NCI-H1436 treated with DMSO at 0.1 percent for 48 hours (cell line): ENCODE measurements around the gene LARGE2.

Source experiments
- DNase-seq: peaks from one replicate; lab custom pipeline; 2025; lab: John Stamatoyannopoulos, UW

The LARGE2 gene

DNA sequence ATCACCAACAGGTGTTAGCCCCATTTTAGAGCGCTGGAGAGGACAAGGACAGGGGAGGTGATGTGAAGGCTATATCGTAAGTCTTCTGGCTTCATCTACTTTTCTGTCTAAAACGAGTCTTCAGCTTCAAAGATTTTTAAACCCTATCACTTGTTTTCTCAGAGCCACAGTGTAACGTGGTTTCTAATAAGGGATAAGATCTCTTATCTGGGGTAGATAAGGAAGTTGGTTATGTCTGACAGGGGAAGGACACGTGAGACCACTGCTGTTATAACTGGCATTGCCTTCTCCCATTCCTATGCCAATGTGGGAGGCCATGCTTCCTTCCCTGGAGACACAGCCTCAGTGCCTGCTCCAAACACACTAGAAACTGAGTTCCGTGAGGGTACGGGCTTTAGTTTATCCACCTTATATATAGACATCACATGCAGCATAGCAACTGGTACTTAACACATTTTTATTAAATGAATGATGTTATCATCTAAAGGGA is 39.3 kb downstream of the LARGE2 start:
- no peak for DNase-seq

DNA sequence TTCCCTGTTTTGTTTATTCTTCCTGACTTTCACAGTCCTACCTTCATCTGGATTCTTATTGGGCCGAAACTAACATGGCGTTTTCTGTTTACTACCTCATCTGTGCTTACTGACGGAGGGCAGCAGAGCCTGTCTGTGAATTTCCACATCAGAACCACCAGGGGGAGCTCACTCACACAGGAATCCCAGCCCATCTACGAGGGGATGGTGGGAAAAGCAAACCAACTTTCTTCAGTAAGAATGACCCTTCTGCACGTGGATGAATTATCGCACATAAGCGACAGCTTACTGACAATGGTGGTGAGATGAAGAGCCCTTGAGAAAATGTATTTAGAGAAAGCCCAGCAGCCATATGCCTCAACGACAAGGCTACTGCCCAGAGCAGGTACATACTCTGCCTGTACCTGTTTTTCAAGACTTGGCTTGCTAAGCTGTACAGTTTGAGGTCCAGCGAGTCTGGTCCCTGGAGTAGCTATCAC is 42.5 kb downstream of the LARGE2 start:
- no peak for DNase-seq

DNA sequence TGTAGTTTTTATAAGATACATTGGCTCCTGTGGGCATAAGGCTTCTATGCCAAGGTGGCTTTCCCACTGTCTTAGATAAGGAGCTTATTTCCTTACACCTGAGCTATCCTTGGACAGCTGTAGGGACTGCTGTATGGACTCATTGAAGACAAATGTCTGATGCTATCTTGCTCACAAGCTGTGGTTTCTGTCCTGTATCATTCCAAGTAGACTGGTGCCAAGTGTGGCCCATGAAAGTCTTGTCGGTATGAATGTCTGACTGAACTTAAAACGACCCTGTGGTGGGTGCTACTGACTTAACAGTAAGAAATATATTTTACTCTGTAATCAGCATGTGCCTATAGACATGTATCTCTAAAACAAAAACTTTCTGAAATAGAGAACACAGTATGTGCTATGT is 45.0 kb downstream of the LARGE2 start:
- DNase-seq = no peak

DNA sequence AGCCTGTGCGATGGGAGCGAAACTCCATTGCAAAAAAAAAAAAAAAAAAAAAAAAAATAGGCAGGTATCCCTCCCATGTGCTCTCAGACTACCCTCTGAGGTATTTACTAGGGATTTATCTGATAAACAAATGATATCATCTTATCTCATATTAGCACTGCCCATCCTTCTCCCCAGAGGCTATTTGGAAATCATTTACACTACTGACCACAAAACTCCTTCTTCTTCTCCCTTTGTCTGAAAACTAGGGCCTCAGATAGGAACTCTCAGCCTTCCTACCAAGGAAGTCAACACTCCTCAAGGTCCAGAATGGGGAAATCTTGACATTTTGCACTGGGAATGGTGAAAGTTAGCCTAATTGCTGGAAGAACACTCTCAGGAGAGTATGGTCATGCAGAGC is 46.4 kb downstream of the LARGE2 start:
- DNase-seq = no peak

DNA sequence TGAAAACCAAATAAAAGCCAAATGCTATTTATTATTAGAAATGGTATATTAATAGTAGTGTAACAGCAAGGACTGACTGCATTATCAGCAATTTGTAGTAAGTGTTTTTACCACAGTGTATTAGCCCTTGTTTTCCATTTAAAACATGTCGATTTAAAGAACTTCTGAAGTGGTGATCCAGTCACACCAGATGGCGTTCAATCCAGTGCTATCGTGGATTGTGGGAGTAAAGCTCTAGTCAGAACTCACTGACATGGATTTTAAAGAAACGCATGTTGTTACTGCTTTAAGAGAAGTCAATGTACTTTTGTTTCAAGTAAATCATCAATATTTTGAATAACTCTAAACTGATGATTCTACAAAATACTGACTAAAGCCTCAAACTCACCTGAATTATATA is 51.1 kb downstream of the LARGE2 start:
- no peak for DNase-seq

DNA sequence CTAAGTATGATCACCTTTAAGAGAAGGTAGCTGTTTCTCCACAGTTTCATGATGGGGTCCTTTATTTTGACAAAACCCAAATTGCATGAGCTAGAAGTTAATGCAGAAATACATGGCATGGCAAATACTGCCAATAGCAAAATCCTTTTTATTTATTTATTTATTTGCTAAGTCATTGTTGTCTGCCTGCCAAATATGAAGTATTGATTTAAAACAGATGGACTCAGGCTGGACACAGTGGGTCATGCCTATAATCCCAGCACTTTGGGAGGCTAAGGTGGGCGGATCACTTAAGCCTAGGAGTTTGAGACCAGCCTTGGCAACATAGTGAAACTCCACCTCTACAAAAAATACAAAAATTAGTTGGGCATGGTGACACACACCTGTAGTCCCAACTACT is 52.4 kb downstream of the LARGE2 start:
- no peak for DNase-seq
